Superior temporal gyrus (tissue), 1 donor: ENCODE measurements around the gene FAM118A.
A peak's percentile ranks its signal among the peaks of the same experiment; 100 is the strongest.
"Not testable (repeated sequence)": the region's sequence is repeated elsewhere in the genome, so short reads cannot be mapped to it uniquely, and the experiment has no call there.

Experiments used
- DNase-seq: peaks from one replicate; pipeline ENCODE4 v3.0.0-alpha.2; 2016; ENCODE audit errors: extremely low spot score

FAM118A gene

DNA sequence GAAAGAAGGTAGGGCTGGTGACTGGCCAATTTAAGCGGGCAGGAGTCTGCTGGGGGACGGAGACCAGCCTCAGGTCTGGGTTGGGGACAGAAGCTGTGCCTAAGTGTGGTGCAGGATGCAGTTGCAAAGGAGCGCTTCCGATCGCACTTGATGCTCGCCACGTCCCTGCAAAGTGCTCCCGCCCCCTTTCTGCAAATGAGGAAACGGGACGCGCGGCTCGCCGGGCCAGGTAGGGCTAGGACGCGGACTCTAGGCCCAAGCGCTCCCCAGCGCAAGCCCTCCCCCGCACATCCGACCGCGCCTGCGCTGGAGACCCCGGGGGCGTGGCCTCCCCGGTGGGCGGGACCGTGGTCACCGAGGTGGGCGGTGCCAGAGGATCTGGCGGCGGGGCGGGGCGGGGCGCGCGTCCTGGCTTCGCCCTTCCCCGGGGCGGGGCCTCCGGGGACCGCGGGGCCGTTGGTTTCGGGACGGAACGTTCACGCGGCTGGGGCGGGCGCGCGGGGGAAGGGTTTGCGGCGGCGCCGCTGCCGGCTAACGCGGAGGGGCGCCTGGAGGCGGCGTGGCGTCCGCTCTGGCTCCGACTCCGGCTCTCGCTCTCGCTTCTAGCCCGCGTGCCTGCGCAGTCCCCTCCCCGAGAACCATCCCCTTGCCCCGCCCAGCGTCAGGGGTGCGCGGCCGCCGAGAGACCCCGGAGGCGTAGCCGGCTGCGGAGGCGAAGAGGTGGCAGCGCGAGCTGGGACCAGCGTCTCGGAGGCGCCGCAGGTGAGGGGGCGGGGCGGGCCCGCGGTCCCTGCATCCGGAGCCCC is at the start of gene FAM118A:
Gene FAM118A (plus strand): TSS at position 513 of the 806 bp plus-strand sequence. CDS start 12,446 bp downstream, outside the sequence.
- DNase-seq, result peak; percentile 92

GRCh38 chr22:45260395-45260759 is 49.4 kb upstream of the FAM118A start:
- not testable (repeated sequence) for DNase-seq

GRCh38 chr22:45261407-45262088 is 48.2 kb upstream of the FAM118A start:
- DNase-seq, result no peak

DNA sequence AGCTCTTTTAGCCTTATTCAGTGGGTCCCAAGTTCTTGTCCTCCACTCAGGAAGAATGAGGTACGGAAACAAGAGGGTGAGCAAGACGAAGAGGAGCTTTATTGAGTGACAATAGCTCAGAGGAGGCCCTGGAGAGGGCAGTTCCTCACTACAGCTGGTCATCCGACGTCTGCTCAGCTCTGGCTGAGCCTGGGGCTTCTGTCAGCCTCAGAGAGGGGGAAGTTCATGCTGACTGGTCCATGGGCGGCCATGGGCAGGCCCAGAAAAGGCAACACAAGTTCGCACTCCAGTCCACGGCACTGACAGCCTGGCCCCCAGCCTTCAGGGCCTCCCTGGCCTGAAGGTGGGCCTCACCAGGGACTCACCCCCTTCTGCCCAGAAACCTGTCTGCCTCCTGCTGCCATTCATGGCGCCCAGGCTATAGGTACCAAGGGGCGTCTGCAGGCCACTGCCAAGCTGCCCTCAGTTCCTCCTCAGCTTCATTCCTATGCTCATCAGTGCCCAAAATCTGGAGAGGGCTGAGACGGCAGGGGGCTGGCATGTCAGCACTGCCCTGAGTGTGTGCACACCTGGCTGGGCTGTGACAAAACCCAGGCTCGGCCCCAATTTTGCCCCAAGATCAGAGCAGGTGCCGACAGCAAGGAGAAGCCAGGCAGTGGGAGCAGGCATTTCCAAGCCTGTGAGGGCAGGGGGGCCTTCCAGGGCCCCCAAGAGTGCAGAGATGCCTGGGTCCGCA is 47.4 kb upstream of the FAM118A start:
- DNase-seq, result no peak

DNA sequence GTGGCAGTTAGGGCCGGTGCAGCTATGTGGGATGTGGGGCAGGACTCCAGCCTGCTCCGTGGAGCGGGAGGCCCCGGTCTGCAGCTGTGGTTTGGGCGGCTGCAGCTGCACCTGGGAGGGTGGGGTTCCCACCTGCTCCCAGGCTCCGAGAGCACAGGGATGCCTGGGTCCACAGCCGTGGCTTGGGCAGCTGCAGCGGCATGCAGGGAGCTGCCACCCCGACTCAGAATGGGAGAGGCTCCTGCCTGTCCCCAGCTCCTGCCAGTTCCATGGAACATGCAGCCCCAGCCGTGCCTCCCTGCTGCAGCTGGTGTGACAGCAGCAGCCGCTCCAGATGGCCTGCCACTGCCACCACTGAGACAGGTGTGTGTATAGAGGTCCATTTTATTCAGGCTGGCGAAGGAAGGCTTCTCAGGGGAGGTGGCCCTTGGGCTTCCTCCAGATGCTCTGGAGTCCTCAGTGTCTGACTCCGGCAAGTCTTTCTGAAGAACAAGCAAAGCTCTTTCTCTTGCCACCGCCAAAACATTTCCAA is 46.7 kb upstream of the FAM118A start:
- no peak for DNase-seq

GRCh38 chr22:45263463-45264269 is 46.1 kb upstream of the FAM118A start:
- DNase-seq, result peak; percentile 73

DNA sequence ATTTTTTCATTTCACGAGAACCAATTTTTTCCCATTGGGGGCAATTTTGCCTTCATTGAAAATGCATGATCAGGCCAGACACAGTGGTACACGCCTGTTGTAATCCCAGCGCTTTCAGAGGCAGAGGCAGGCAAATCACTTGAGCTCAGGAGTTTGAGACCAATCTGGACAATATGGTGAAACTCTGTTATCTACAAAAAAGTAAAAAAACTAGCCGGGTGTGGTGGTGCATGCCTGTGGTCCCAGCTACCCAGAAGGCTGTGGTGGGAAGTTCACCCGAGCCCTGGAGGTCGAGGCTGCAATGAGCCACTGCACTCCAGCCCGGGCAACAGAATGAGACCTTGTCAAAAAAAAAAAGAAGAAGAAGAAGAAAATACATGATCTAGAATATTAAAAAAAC is 44.2 kb upstream of the FAM118A start:
- no peak for DNase-seq

DNA sequence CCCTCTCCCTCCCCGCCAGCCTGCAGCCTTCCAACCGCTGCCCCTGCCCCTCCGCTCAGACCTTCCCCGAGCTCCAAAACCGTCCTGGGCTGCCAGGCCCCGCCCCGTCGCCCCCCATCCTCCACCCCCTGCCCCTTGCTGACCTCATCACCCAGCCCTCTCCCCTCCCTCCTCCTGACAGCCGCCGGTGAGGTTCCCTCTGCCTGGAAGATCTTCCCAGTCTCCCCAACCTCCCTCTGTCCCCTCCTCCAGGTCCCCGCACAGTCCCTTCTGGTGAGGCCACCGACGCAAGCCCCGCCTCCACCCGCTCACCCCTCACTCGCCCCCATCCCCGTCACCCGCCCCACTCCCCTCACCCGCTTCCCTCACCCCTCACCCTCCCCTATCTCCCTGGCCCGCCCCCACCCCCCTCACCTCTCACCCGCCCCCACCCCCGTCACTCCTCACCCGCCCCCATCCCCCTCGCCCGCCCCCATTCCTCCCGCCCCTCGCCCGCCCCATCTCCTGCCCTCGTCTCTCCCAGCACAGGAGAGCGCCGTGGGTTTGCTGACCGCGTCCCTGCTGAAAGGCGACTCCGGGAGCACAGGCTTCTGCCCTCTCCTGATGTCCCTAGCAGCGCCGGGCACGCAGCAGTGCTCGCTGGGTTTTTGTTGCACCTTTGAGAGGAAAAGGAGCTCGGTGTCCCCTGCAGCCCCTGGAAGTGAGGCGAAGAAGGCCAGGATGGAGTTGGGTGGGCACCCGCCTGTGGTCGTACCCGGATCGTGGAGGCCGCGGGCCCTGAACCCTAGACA is 41.4 kb upstream of the FAM118A start:
- DNase-seq, result no peak

DNA sequence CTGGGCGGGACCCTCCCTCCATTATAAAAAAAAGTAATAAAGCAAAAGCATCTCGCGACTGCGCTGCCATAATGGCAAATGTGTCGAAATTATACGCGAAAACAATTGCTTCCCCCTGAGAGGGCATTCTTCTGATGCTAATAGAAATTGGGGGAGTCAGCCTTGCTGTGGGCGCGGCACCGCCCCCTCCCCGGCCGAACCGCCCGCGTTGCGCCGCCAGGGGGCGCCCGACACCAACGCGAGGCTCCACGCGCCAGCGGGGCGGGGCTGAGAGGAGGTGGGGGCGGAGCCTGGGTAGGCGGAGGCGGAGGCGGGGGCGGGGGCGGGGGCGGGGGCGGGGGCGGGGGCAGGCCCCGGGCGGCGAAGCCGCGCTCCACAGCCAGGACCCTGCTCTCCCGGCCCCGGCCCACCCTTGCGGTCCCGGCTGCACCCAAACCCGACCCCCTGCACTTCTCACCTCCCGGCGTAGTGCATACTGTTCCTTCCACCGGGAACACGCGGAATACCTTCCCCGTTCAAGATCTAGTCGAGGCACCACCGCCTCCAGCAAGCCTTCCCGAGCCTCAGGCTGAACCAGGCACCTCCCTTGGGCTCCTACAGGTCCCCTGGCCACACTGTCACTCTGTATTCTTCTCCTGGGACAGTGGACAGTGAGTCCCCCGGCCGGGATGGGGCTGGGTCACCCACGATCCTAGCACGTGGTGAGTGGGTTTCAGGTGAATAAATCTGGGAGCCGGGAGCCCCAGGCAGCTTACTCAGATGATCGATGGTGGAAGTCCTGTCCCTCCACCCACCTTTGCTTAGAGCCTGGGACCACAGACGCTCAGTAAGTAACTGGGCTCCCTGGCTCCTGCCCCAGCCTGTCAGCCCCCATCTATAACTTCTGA is 40.5 kb upstream of the FAM118A start:
- DNase-seq, result peak; percentile 76

DNA sequence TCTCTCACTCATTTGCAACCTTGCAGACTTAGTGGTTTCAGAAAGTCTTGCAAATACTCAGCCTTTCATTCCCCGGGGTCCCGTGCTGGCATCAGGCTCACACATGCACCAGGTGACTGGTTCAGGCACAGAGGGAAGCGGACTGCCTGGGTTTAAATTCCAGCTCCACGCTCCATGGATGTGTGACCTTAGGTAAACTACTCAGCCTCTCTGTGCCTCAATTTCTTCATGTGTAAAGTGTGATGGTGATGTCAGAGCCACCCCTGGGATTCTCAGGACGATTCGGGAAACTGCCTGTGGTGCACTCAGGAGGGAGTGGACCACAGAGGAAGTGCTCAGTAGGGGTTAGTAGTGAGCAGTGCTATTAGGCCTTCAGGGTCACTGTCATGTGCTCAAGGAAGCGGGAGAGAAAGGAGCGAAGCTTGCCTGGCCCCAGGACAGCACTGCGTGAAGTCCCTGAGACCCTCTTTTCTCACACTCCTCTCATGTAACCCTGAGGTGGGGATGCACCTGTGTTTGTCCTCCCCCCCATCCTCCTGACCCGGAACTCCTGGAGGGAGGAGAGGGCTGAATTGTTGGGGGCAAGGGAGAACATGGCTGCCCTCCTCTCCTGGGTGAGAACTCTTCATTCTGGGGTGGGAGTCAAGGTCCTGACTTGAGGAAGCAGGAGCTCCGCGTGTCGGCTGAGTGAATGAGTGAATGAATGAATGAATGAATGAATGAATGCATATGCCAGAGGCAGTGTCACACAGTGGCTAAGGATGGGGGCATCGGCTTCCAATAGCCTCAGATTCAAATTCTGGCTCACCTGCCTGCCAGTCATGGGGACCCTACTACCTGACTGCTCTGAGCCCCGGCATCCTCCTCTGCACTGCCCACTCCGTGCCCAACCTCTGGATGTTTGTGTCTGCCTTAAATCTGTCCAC is 39.4 kb upstream of the FAM118A start:
- DNase-seq, result no peak

- peak; percentile 84 for DNase-seq
Observed at GRCh38 chr22:45271667-45272201, 38.0 kb upstream of the FAM118A start.

- no peak for DNase-seq
Observed at GRCh38 chr22:45272498-45272897, 37.2 kb upstream of the FAM118A start.

DNA sequence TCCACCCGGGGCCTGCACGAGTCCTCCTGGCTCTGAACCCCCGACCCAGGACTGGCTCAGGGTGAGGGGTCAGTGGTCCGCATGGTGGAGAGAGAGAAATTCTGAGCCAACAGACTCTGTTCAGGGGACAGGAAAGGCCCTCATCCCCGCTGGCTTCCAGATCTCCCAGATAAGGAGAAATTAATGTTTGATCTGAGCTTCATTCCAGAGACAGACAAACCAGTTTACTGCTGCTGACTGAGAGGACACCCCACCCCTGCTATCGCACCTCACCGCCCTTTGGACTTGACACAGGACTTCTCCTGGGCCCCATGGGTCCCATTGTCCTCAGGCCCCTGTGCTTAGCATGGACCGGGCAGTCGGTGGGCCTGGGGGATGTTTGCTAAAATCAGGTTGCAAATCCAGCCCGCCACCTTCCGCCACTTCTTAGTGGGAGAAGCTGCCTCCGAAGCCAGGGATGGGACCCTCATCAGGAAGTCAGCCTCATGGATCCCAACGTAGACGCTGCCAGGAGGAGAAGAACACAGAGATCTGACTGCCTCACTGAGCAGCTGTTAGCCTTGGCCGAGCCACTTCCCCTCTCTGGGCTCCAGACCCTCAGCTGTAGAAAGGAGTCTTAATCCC is 36.2 kb upstream of the FAM118A start:
- no peak for DNase-seq

- no peak for DNase-seq
Observed at GRCh38 chr22:45276507-45277105, 33.1 kb upstream of the FAM118A start.

GRCh38 chr22:45277720-45278119 is 32.0 kb upstream of the FAM118A start:
- not testable (repeated sequence) for DNase-seq

DNA sequence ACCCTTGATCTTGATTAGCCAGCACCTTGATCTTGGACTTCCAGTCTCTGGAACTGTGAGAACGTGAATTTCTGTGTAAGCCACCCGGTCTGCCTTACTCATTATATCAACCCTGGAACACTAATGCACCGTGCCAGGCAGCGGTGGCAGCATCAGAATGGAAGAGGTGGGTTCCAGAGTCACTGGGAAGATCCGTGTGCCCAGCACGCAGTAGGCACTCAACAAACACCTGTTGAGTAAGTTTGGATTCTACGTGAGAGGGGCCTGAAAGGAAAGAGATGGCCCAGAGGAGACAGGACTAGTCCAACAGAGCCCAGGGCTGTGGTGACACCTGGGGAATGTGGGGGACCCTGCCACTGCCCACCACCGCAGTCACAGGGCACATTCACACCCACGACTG is 31.6 kb upstream of the FAM118A start:
- DNase-seq, result no peak

GRCh38 chr22:45280587-45280980 is 29.1 kb upstream of the FAM118A start:
- no peak for DNase-seq
